Stimulated activated CD4-positive, alpha-beta T cell treated with anti-CD3 and anti-CD28 coated beads, Interleukin-12 subunit alpha, Interleukin-12 subunit beta, amount 100 ng/mL, for 4 hours (primary cell): Measurements from ENCODE around the gene MON1B.
"Not testable (repeated sequence)": the region's sequence is repeated elsewhere in the genome, so short reads cannot be mapped to it uniquely, and the experiment has no call there.

Experiments used
- DNase-seq: peaks from one replicate; pipeline ENCODE4 v3.0.0-alpha.2; 2020

Gene MON1B

DNA sequence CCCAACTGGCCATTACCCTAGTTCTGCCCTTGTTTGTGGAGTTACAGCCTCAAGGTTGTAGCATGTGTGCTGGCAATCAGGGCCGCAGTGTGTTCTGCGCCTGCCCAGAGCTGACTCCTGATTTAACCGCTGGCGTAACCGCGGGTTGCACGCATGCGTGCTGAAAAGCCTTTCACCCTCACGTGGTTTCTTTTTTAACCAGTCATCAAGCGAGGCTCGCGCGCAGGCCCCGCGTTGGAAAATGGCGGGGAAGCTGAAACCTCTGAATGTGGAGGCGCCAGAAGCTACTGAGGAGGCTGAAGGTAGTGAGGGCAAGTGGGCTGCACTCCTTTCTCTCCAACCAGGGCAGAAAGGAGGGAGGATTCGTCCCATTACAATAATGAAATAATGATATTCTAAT, 8.2 kb downstream of the MON1B start, which contains the start of gene SYCE1L:
SYCE1L (plus strand) TSS at position 198 of the 400 bp plus-strand sequence; CDS start at position 242, 44 bp downstream.
- DNase-seq = no peak

DNA sequence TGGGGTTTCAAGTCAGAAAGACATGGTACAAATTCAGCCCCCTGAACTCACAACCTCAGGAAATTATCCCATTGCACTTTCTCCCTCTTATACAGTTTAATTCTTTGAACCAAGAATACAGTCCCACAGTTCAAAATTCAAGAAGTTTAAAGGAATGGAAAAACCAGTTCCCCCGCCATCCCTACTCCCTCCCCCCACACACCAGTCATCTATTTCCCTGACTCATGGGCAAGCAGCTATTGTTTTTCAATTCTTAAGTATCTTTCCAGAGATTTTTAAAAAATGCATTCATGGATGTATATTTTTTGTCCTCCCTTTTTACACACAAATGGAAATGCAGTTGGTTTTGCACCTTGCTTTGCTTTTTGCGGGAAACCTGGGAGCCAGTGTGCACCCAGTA, 15.5 kb downstream of the MON1B start:
- DNase-seq = no peak

DNA sequence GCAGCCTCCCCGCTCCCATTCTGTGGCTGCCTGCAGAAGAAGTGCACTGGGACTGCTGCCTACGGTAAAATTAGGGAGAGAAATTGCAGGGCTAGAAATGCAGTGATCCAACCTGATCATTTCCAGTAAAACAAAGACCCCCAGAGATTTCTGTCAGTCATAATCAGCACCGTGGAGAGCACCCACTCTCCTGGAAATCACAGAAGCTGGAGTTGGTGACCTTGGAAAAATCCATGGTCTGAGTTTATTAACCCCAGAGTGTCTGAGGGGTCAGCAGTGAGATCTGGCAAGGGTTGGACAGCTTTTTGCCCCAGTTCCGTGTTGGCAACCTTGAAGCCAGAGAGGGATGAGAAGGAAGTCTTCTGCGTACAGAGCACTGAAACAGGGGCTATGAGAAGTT, 16.0 kb downstream of the MON1B start:
- no peak for DNase-seq

DNA sequence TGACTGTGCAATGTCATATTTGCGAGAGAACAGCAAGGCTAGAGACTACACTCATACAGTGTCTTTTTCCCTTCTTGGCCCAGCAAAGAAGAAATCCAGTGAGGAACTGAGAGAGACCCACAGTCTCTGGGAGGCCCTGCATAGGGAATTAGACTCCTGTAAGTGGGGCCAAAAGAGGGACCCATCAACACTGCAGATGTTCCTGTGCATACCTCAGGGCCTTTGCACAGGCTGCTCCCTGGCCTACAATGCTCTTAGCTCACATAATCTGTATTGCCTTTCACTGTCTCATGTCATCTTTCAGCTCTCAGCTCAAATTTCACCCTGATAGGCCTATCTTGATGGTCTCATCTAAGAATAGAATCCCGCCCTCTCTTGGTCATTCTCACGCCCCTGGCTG, 17.4 kb downstream of the MON1B start:
- no peak for DNase-seq

DNA sequence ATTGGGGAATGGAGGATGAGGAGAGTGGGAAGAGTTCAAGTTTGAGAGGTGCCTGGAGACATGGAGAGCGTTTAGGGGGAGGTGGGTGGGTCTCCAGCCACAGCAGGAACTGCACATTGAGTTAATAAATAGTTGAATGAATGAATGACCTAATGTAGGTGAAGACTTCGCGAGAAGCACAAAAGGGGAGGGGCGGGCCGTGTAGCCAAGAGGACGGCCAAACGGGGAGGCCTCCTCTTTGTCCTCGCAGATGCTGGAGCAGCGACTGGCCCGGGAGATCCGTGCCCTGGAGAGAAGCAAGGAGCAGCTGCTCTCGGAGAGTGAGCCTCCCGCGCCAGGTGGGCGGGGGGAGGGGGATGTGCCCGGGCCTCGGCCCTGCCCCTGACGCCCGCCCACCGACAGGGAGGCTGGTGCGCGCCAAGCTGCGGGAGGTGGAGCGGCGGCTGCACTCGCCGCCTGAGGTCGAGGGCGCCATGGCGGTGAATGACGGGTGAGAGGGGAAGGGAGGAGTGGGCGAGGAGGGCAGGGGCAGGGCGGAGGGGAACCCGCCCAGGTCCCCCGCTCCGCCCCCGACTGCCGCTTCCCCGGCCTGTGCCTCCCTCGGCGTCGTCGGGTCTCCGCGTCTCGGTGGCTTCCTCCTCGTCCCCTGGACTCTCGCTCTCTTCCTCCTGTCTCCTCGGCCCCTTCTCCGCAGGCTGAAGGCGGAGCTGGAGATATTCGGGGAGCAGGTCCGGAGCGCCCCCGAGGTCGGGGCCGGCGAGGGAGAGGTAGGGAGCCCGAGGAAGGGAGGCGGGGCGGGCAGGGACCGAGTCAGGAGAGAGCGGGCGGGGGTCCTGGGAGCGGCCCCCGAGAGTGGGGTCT, 21.1 kb downstream of the MON1B start:
- DNase-seq = peak; percentile 70

DNA sequence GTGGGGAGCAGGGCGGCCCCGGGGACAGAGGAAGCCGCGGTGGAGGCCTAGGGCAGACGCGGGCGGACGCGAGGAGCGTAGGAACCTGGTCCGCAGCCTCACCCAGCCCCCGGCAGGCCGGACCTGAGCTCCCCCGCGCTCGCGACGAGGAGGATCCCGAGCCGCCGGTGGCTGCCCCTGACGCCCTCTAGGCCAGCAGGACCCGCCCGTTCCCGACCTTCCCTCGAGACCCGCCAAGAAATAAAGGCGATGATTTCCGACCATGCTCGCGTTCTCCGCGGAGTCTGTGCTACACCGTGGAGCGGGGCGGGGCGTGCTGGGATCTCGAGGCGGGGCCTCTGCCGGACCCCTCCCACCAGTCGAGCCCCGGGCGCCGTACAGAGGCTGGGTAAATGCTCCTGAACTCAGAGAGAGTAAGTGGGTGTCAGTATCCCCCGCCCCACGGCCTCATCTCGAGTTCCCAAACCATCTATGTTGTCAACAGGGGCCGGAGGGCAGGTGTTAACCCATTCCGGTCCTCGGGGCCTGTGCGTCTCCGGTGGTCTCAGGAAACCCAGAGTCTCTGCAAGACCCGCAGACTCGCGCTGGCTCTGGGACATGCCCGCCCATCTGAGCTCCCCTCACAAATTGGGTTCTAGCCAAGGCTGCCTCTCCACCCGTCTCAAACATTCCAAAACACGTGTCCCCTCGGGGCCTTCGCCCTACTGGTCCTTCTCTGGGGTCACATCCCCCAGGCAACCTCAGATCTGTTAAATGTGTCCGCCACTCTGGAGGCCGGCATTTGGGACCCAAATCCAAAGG, 22.0 kb downstream of the MON1B start:
- peak; percentile 77 for DNase-seq

DNA sequence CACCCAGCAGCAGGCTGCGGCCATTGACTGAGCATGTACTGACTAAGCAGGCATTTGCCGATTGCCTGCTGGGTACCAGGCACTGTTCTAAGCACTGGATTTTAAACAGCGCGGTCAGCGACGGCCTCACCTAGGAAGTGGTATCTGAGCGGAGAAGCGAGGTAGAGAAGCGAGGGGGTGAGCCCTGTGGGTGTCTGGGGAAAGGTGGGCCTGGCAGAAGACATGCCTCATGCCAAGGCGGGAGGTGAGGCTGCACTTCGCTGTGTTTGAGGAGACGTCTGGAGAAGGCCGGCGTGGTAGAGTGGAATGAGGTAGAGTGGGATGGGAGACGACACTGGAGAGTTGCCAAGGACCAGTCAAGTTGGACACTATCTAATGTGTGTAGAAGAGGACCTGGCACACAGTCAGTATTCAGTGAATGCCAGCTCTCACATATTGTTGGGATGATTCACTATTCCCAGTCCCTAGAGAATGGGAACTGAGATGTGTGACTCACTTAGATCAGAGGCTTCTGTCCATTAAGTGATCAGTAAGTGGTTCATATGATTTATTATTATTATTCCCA, 22.6 kb downstream of the MON1B start:
- DNase-seq = no peak

DNA sequence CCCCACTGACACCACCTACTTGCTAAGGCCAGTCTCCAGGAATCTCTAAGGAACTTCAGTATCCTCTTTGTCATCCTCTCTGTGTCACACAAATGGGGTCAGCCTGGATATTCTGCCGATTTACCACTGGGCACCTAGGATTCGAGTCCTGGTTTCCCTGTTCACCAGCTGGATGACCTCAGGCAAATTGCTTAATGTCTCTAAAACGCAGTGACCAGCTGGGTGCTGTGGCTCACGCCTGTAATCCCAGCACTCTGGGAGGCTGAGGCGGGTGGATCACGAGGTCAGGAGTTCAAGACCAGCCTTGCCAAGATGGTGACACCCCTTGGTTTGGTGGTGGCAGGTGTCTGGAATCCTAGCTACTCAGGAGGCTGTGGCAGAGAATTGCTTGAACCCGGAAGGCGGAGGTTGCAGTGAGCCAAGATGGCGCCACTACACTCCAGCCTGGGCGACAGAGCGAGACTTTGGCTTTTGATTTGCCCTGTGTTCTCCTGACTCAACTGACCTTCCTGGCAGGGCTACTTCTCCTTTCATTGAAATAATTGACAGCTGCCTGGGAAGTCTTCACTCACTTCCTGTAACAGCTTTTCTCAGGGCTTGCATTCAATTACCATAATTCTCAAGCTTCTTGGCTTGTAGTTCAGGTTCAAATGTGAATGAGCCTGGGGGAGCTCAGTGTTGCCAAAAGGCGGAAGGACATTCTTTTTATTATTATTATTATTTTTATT, 23.6 kb downstream of the MON1B start:
- no peak for DNase-seq

DNA sequence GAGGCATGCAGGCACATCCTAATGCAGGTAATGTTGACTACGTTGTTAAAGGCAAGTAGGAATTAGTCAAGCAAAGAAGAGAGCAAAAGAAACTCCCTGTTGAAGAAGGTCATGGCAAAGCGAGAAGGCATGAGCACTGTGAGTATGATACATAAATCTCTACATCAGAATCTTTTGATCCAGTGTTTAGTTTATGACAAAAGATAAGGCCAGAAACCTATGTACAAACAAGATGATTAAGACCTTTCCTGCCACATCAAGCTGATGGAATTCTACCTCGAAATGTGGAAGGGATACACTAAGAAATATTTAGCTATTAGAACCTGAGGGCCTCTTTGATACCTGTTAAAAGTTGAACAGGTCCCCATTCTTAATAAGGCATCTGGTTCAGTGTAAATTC, 28.4 kb downstream of the MON1B start:
- DNase-seq = no peak

DNA sequence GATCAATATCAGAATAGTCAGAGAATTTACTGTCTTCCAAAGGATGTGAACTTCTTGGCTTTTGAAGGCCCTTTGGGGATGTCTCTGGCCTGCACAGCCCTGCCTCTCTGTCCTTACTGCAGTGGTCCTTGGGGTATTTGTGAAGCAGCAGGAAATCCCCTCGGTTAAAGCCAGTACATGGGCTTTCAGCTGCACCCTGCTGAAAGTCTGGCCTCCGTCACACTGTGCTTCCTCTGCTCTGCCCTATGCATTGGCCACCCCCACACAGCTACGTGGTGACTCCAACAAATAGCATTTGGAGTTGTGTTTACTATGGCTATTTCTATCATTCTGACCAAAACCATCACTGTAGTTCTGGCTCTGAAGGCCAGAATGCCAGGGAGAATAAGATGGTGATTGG, 29.4 kb downstream of the MON1B start:
- DNase-seq = no peak

DNA sequence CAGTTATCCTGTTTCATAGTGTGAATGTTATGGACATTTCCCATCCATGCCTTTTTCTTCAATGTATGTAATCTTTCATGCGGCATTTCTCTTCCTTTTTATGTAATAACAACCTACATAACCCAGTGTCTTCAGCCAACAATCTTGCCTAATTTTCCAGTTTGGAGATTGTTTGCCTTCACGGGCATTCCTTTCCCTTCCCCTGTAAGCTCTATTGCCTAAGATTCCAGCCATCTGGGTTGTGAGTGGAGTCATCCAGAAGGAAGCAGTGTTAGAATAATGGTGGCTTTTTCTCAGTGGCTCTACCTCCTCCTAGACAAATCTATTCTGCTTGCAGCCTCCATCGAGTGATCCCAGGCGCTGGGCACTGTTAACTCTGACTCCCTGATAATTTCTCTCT, 30.5 kb downstream of the MON1B start:
- DNase-seq = no peak

DNA sequence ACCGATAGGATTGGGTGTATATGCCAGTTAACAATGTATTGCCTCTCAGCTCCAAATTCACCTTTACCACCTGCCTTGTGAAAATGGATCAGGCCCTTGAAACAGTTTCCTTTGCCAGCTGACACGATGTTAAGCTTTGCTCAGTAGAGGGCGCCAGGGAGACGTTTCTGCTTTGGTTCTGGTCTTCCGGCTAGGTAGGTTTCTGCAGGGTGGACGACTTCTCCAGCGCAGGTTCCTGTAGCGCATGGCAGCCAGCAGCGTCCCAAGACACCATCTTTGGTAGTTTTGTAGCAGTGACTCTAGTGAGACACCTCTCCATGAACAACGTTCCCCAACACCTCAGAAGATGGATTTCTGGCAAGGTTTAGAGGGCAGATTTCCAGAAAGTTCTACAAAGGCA, 32.2 kb downstream of the MON1B start:
- peak; percentile 13 for DNase-seq

DNA sequence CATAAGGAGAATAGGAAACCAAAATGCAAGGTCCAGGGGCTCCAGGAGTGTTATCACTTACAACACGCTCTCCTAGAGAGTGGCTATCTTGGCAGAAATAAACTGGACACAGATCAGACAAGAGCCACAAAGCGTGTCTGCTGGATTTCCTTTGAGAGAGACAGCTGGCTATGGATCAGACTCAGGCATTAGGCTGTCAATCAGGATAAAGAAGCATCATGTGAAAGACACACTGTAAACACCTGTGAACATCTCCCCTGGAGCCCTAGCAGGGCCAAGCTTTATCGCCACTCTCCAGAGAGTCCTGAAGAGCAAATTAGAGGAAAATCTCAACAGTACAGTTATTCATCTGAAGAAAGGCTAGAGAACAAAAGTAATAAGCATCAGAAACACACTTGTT, 34.2 kb downstream of the MON1B start:
- DNase-seq = no peak

DNA sequence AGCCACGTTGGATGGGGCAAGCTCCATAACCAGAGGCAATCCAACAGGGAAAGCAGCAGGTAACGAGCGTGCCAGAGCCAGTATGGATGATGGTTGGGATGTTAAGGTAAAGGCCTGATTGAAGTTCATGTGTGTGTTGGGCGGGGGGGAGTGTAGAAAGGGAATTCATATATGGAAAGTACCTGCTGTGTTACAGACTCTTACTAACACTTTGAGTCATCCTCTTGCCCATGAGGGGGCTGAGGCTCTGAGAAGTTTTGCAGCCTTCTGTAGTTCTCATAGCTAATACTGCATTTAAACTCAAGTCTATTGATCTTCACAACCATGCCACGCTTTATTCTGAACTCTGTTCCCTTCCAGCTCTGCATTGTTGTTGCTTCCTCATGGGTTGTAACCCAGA, 36.8 kb downstream of the MON1B start:
- no peak for DNase-seq

DNA sequence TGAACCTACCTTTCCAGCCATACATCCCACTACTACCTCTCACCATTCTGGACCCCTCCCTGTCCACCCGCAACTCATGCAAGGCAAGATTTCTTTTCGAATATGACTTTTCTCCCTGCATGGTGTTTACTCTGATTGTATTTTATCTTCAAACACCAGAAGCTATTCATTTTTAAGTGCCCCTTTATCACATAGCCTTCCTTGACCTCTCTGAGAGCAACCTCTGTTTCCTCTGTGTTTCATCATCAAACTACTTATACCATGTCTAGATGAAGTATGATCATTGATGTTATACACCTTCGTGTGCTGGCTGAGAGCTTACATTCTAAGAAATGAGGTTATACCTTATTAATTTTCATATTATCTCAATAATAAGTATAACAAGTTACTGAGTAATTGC, 40.1 kb downstream of the MON1B start:
- no peak for DNase-seq

DNA sequence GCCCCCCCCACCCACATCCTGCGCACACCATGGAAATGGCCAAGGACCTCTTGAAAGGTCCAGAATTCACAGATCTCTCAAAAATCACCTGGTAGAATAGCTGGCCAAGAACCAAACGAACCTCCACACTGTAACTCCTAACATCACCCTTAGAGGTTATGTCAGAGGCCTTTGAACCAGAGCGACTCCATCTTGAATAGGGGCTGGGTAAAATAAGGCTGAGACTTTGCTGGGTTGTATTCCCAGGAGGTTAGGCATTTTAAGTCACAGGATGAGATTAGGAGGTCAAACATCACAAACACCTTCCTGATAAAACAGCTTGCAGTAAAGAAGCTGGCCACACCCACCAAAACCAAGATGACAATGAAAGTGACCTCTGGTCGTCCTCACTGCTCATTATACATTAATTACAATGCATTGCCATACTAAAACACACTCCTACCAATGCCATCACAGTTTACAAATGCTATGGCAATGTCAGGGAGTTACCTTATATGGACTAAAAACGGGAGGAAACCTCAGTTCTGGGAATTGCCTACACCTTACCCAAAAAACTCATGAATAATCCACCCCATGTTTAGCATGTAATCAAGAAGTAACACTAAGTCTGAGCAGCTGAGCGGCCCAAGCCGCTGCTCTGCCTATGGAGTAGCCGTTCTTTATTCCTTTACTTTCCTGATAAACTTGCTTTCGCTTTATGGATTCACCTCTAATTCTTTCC, 43.0 kb downstream of the MON1B start:
- no peak for DNase-seq

DNA sequence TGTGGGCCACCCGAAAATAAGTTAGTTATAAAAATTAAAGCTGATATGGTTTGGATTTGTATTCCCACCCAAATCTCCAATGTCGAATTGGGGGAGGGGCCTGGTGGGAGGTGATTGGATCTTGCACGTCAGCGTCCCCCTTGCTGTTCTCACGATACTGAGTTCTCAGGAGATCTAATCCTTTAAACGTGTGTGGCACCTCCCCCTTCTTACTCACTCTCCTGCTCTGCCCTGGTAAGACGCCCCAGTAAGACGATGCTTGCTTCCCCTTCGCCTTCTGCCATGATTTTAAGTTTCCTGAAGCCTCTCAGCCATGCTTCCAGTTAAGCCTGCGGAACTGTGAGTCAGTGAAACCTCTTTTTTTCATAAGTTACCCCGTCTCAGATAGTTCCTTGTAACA, 43.6 kb downstream of the MON1B start:
- no peak for DNase-seq

DNA sequence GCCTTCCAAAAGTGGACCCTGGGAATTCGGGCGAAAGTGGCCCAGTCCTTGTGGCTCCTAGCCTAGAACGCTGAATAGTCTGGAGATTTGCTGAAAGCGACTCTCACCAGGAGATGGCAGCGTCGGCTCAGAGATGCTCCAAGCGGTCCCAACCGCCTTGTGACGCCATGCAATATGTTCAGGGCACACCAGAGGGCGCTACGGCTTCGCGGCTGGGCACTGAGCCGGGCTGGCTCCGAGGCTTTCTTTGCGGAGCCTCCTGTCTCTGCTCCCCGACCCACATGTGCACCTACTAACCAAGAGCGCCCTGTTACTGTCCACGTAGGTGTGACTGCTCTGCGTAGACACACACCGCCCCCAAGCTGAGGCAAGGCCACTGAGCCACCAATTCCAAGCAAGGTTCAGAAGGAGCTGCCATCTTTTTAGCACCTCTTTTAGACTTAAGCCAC, 45.1 kb downstream of the MON1B start:
- peak; percentile 88 for DNase-seq

DNA sequence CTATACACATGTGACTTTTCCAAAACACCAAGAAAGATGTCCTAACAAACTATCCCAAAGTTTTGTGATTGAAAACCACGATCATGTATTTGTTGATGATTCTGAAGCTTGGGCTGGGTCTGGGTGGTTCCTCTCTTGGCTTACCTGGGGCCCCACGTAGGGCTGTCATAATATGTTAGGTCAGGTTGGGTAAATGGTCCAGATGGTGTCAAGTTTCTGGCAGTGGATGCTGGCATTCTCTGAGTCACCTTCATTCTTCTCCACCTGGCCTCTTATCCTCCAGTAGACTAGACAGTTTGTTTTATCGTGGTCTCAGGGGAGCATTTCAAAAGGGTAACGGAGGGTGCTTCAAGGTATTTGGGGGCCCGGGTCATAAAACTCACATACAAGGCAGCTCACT, 47.6 kb downstream of the MON1B start:
- DNase-seq = no peak

DNA sequence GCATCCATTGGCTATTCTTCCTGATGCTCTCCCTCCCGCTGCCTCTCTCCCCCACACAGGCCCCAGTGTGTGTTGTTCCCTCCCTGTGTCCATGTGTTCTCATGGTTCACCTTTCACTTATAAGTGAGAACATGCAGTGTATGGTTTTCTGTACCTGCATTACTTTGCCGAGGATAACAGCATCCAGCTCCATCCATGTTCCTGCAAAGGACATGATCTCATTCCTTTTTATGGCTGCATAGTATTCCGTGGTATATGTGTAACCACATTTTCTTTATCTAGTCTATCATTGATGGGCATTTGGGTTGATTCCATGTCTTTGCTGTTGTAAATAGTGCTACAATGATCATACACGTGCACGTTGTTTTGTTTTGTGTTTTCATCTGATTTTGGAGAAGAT, 51.5 kb downstream of the MON1B start:
- not testable (repeated sequence) for DNase-seq

DNA sequence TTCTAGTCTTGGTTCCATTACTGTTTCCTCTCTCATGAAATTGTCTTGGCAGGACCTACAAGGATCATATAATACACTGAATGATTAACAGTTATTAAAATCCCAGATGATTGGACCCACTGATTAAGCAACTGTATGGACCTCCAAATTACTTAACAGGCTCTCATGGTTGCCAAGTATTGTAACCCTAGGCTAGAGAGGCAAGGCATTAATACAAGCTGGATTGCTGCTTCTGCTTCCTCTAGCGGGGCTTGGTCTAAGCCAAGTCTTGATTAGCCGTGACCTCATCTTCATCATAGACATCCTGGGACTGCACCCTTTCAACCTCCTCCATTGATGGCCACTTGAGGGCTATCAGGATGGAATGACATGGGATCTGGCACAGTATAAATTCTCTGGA, 55.2 kb downstream of the MON1B start:
- DNase-seq = no peak

DNA sequence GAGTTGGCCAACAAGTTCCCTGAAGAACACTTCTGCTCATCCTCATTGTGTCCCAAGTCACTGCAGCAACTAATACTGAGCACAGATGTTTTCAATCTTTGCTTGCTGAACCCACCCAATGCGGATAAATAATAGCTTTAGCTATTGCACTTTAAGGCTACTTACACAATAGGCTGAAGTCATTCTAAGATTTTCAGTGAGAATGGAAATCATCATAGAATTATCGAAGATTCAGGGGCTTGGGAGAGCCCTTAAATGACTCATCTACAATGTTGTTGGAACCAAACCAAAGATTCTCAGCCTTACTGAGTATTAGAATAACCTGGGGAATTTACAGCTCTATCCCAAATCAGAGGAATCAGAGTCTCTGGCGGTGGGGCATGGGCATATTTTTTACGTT, 59.4 kb downstream of the MON1B start:
- DNase-seq = no peak
